IPS-NIHi7 (cell line): ENCODE measurements around the gene OR10K2.

ENCODE experiments used
- DNase-seq: peaks from one replicate; pipeline ENCODE4 v3.0.0; 2012; ENCODE audit warnings: mixed read lengths; ENCODE audit errors: extremely low spot score

Gene OR10K2

GRCh38 chr1:158371188-158371953 lies 54.7 kb downstream of the OR10K2 start:
- DNase-seq: no peak
